Activated CD4-positive, alpha-beta memory T cell treated with anti-CD3 and anti-CD28 coated beads, Interleukin-2, amount 10 ng/mL, durations not matched to agents 7 days and 5 days (primary cell): ENCODE data around the gene S100A5. TPM values are rescaled to one million over a fixed set of nuclear protein-coding genes. Genes with fewer than 3 reads are reported as not detected.

Source experiments
- CTCF ChIA-PET: fragments of 350-600 bp; sonication (Branson Sonifier 250); formaldehyde crosslinking; loops from one replicate; lab custom pipeline; 2021; ENCODE audit warnings: antibody characterized with exemption, inconsistent platforms; lab: Charles Lee
- POLR2A ChIA-PET: fragments of 350-600 bp; sonication (Branson Sonifier 250); formaldehyde crosslinking; loops from one replicate; lab custom pipeline; 2021; ENCODE audit warnings: antibody characterized with exemption; lab: Charles Lee
- DNase-seq: peaks from one replicate; pipeline ENCODE4 v3.0.0-alpha.2; 2020
- H3K27ac Mint-ChIP-seq: one replicate; pipeline ENCODE4 v1.8.0; 2021; ENCODE audit warnings: mild to moderate bottlenecking, mixed read lengths
- H3K27me3 Mint-ChIP-seq: one replicate; pipeline ENCODE4 v1.8.0; 2021; ENCODE audit warnings: mixed read lengths
- H3K36me3 Mint-ChIP-seq: one replicate; pipeline ENCODE4 v1.8.0; 2021; ENCODE audit warnings: low read depth, mixed read lengths
- H3K4me1 Mint-ChIP-seq: one replicate; pipeline ENCODE4 v1.8.0; 2021; ENCODE audit warnings: mixed read lengths
- H3K4me3 Mint-ChIP-seq: one replicate; pipeline ENCODE4 v1.8.0; 2021; ENCODE audit warnings: mild to moderate bottlenecking, mixed read lengths
- H3K9me3 Mint-ChIP-seq: one replicate; pipeline ENCODE4 v1.8.0; 2021; ENCODE audit warnings: mixed read lengths
- total RNA-seq, 2 experiments: library from RNA; stranded (reverse); gene quantifications; one replicate each; pipeline ENCODE4 v1.2.3, GENCODE V29; 2021

Gene S100A5
- total RNA-seq, 2 experiments from 2014 or later: 2.2 to 4.7 TPM

- Mint-ChIP-seq H3K36me3 (peaks cover 41% of the 10 kb centered on the region), H3K27ac (peak overlapping the region; percentile 98), H3K4me1 (peaks cover 80% of the 10 kb centered on the region), H3K4me3 (peak overlapping the region; percentile 96), H3K27me3 (peaks cover 3% of the 10 kb centered on the region), H3K9me3 (no peaks in the 10 kb centered on the region)
- CTCF ChIA-PET: interaction anchor here (1.0 to 6.5 kb wide), 8 partner anchors 8 to 88 kb away, joined by 3 to 117 read pairs (median 10); partner anchors contain the start of genes CHTOP, S100A2 and S100A6
- no peak for DNase-seq
- POLR2A ChIA-PET: interaction anchor here (0.8 to 4.5 kb wide), 8 partner anchors 8 to 88 kb away, joined by 3 to 281 read pairs (median 11); partner anchors contain the start of genes CHTOP, S100A2 and S100A6
These were observed 5.6 kb upstream of the S100A5 start for GRCh38 chr1:153546371-153546770.

- ChIA-PET CTCF (interaction anchor here (0.8 to 6.5 kb wide), 13 partner anchors 9 to 89 kb away, joined by 3 to 117 read pairs (median 5); partner anchors contain the start of genes CHTOP, S100A2 and S100A6), POLR2A (interaction anchor here (0.5 to 4.5 kb wide), 21 partner anchors 8 to 612 kb away, joined by 3 to 281 read pairs (median 4); partner anchors contain the start of genes CHTOP, JTB, S100A2 and S100A6)
- H3K9me3 Mint-ChIP-seq: no peaks in the 10 kb centered on the region
- H3K27me3 Mint-ChIP-seq: peaks cover 3% of the 10 kb centered on the region
- H3K36me3 Mint-ChIP-seq: peaks cover 49% of the 10 kb centered on the region
- peaks cover 90% of the 10 kb centered on the region for H3K4me1 Mint-ChIP-seq
- peak within 1 kb of the TSS; percentile 96 for H3K4me3 Mint-ChIP-seq
- peak within 1 kb of the TSS; percentile 98 for H3K27ac Mint-ChIP-seq
- DNase-seq: peak; percentile 97
These were observed 4.6 kb upstream of the S100A5 start, which contains the start of gene S100A4 for GRCh38 chr1:153545067-153546055. Gene S100A4 (minus strand): TSS chr1:153545806. CDS start chr1:153544794, 1,012 bp downstream.

GRCh38 chr1:153544453-153545066 is 3.8 kb upstream of the S100A5 start:
- DNase-seq: no peak
- peak overlapping the region; percentile 96 for H3K4me3 Mint-ChIP-seq
- no peaks in the 10 kb centered on the region for H3K9me3 Mint-ChIP-seq
- no peaks in the 10 kb centered on the region for H3K27me3 Mint-ChIP-seq
- POLR2A ChIA-PET: interaction anchor here (0.5 to 4.5 kb wide), 17 partner anchors 9 to 433 kb away, joined by 3 to 281 read pairs (median 5); partner anchors contain the start of genes CHTOP, JTB, S100A2 and S100A6
- peaks cover 57% of the 10 kb centered on the region for H3K36me3 Mint-ChIP-seq
- CTCF ChIA-PET: interaction anchor here (0.6 to 6.5 kb wide), 12 partner anchors 10 to 113 kb away, joined by 3 to 117 read pairs (median 7); partner anchors contain the start of genes CHTOP, S100A2 and S100A6
- H3K4me1 Mint-ChIP-seq: peaks cover 95% of the 10 kb centered on the region
- peak overlapping the region; percentile 98 for H3K27ac Mint-ChIP-seq

- POLR2A ChIA-PET: interaction anchor here (0.6 to 4.5 kb wide), 6 partner anchors 10 to 91 kb away, joined by 3 to 281 read pairs (median 20); partner anchors contain the start of genes CHTOP, S100A2 and S100A6
- peak overlapping the region; percentile 96 for H3K4me3 Mint-ChIP-seq
- CTCF ChIA-PET: interaction anchor here (0.6 to 6.5 kb wide), 5 partner anchors 8 to 114 kb away, joined by 3 to 117 read pairs (median 22); partner anchors contain the start of genes S100A2 and S100A6
These were observed 3.0 kb upstream of the S100A5 start for GRCh38 chr1:153543736-153544135.

GRCh38 chr1:153542956-153543711 is 2.4 kb upstream of the S100A5 start:
- POLR2A ChIA-PET: interaction anchor here (0.6 to 4.5 kb wide), 4 partner anchors 9 to 55 kb away, joined by 3 to 281 read pairs (median 52); partner anchors contain the start of genes S100A2 and S100A6
- H3K36me3 Mint-ChIP-seq: peaks cover 63% of the 10 kb centered on the region
- DNase-seq: no peak

More at GRCh38 chr1:153543736-153544135, 3.0 kb upstream of the S100A5 start:
- H3K36me3 Mint-ChIP-seq: peaks cover 60% of the 10 kb centered on the region
- peak overlapping the region; percentile 98 for H3K27ac Mint-ChIP-seq
- no peaks in the 10 kb centered on the region for H3K9me3 Mint-ChIP-seq
- H3K4me1 Mint-ChIP-seq: peaks cover 90% of the 10 kb centered on the region
- no peak for DNase-seq
- no peaks in the 10 kb centered on the region for H3K27me3 Mint-ChIP-seq

GRCh38 chr1:153541641-153542590 is 1.2 kb upstream of the S100A5 start:
- CTCF ChIA-PET: interaction anchor here (0.9 to 2.8 kb wide), 5 partner anchors 8 to 92 kb away, joined by 3 to 19 read pairs (median 7); partner anchors contain the start of gene CHTOP
- no peak for DNase-seq
- peak overlapping the region; percentile 96 for H3K4me3 Mint-ChIP-seq
- no peaks in the 10 kb centered on the region for H3K9me3 Mint-ChIP-seq
- no peaks in the 10 kb centered on the region for H3K27me3 Mint-ChIP-seq
- peaks cover 90% of the 10 kb centered on the region for H3K4me1 Mint-ChIP-seq
- POLR2A ChIA-PET: interaction anchor here (1.8 to 4.5 kb wide), 5 partner anchors 8 to 92 kb away, joined by 5 to 281 read pairs (median 28); partner anchors contain the start of genes CHTOP, S100A2 and S100A6
- H3K36me3 Mint-ChIP-seq: peaks cover 67% of the 10 kb centered on the region
- H3K27ac Mint-ChIP-seq: peak overlapping the region; percentile 98

More at GRCh38 chr1:153542956-153543711, 2.4 kb upstream of the S100A5 start:
- Mint-ChIP-seq H3K9me3 (no peaks in the 10 kb centered on the region), H3K27ac (peak overlapping the region; percentile 98), H3K4me3 (peak overlapping the region; percentile 96), H3K27me3 (no peaks in the 10 kb centered on the region), H3K4me1 (peaks cover 88% of the 10 kb centered on the region)
- CTCF ChIA-PET: interaction anchor here (1.8 to 6.5 kb wide), 3 partner anchors 9 to 25 kb away, joined by 3 to 117 read pairs (median 26); partner anchors contain the start of gene S100A6

GRCh38 chr1:153539395-153540093 is 1.2 kb downstream of the S100A5 start:
- Mint-ChIP-seq H3K4me1 (peaks cover 81% of the 10 kb centered on the region), H3K27me3 (no peaks in the 10 kb centered on the region), H3K4me3 (no peak overlapping the region), H3K27ac (peak overlapping the region; percentile 98), H3K9me3 (no peaks in the 10 kb centered on the region), H3K36me3 (peaks cover 71% of the 10 kb centered on the region)
- DNase-seq: no peak
- ChIA-PET POLR2A (interaction anchor here (1.0 to 4.1 kb wide), 9 partner anchors 7 to 427 kb away, joined by 4 to 43 read pairs (median 5); partner anchors contain the start of genes CHTOP and S100A2), CTCF (interaction anchor here (1.2 to 2.8 kb wide), 8 partner anchors 7 to 94 kb away, joined by 3 to 19 read pairs (median 5); partner anchors contain the start of gene CHTOP)

GRCh38 chr1:153538315-153538821 is 2.4 kb downstream of the S100A5 start:
- H3K27me3 Mint-ChIP-seq: no peaks in the 10 kb centered on the region
- H3K4me1 Mint-ChIP-seq: peaks cover 80% of the 10 kb centered on the region
- peak overlapping the region; percentile 94 for H3K27ac Mint-ChIP-seq
- no peaks in the 10 kb centered on the region for H3K9me3 Mint-ChIP-seq
- no peak for DNase-seq
- POLR2A ChIA-PET: interaction anchor here (0.8 to 4.1 kb wide), 2 partner anchors 18 to 27 kb away, joined by 3 to 43 read pairs; partner anchors contain the start of gene S100A2
- CTCF ChIA-PET: no interaction called here
- no peak overlapping the region for H3K4me3 Mint-ChIP-seq
- peaks cover 71% of the 10 kb centered on the region for H3K36me3 Mint-ChIP-seq

- POLR2A ChIA-PET: interaction anchor here (0.8 to 7.1 kb wide), 4 partner anchors 7 to 26 kb away, joined by 3 to 281 read pairs (median 96); partner anchors contain the start of genes S100A2 and S100A4
- Mint-ChIP-seq H3K4me1 (peaks cover 79% of the 10 kb centered on the region), H3K36me3 (peaks cover 64% of the 10 kb centered on the region), H3K9me3 (no peaks in the 10 kb centered on the region), H3K4me3 (peak overlapping the region; percentile 20), H3K27ac (peak overlapping the region; percentile 94), H3K27me3 (no peaks in the 10 kb centered on the region)
- CTCF ChIA-PET: interaction anchor here (1.0 to 1.3 kb wide), 2 partner anchors 29 to 31 kb away, joined by 3 to 4 read pairs; partner anchors contain the start of gene S100A2
- no peak for DNase-seq
These were observed 3.4 kb downstream of the S100A5 start for GRCh38 chr1:153537376-153537730.
